ENCODE measurements around the gene KDM2B.

The KDM2B gene

DNA sequence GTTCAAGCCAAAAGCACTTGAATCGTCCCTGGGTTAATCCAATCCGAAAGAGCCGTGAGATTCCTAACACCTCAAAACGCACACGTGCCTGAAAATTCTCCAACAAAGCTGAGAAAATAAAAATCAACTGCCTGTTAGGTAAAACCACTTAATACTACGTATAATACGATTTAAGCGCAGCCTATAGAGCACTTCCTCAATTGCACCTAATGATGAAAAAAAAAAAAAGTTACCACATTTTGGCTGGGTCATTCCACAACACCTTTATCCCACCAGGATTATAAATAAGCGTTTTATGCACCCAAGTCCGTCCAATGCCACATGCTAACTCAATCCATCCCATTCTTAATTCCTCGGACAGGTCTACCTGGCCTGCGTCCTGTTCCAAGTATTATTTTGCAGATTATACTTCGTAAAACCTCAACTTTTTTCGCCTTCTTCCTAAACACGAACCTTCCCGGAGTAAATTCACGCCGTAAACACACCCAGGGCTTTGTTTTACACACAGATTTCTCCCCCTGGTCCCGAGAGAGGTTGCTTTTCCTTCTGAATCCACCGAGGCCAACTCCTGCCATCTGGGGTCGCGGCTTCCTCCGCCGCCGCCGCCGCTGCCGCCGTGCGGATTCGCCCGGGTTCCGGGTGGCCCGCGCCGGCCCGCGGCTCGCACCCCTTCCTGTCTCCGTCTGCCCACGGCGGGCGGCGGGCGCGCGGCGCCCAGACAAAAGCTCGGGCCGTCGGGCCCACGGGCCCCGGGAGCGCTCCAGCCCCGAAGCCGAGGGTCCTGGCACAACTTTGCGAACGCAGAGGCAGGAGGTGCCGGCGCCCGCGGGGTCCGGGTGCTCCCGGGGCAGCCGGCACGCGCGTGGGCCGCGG, 114.7 kb downstream of the KDM2B start:
- no peak; the same call in none of the 2 replicates for TF ChIP-seq ZFX (IDR thresholded peaks at IDR 0.05)
- TF ChIP-seq, protein P1, sequence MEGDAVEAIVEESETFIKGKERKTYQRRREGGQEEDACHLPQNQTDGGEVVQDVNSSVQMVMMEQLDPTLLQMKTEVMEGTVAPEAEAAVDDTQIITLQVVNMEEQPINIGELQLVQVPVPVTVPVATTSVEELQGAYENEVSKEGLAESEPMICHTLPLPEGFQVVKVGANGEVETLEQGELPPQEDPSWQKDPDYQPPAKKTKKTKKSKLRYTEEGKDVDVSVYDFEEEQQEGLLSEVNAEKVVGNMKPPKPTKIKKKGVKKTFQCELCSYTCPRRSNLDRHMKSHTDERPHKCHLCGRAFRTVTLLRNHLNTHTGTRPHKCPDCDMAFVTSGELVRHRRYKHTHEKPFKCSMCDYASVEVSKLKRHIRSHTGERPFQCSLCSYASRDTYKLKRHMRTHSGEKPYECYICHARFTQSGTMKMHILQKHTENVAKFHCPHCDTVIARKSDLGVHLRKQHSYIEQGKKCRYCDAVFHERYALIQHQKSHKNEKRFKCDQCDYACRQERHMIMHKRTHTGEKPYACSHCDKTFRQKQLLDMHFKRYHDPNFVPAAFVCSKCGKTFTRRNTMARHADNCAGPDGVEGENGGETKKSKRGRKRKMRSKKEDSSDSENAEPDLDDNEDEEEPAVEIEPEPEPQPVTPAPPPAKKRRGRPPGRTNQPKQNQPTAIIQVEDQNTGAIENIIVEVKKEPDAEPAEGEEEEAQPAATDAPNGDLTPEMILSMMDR (conservative IDR thresholded peaks at IDR 0.05) = no peak
- H3K27ac ChIP-seq = peak overlapping the region; percentile 82

DNA sequence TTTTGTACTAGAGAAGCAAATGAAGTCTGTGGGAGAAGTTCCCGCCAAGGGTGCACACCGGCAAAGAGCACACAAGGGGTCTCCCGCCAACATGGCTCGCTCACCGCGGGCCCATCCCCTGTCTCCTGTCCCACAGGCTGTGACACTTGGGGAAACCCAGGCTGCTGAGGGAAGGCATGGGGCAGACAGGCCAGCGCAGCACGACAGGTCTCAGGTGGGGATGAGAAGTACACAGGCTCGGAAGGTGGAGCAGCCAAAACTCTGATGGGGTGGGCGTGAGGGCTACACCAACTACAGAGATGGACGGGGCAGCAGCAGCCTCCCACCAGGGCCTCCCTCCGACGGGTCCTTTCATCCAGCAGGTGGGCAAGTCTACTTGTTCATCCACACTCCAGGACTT, 116.5 kb downstream of the KDM2B start:
- no peak overlapping the region for H3K27ac ChIP-seq
- TF ChIP-seq, protein P1 (conservative IDR thresholded peaks at IDR 0.05) = no peak
- TF ChIP-seq ZFX (IDR thresholded peaks at IDR 0.05) = no peak

DNA sequence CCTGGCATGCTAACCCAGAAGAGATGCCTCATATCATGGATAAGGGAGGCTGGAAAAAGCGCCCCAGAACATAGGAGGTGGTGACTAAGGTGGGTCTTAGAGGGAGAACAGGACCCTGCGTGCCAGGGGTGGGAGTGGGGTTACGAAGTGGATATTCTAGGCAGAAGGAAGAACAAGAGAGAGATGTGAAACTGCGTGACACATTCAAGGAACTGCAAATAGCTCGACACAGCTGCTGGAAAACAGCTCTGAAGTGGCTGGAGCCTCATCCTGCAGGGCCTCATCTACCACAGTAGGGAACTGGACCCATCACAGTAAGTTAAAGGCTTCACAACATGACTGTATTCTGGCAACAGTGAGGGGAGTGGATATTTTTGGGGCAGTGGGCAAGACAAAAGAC, 119.8 kb downstream of the KDM2B start:
- TF ChIP-seq ZFX (IDR thresholded peaks at IDR 0.05) = no peak
- TF ChIP-seq, protein P1 (conservative IDR thresholded peaks at IDR 0.05) = no peak
- H3K27ac ChIP-seq = no peak overlapping the region

DNA sequence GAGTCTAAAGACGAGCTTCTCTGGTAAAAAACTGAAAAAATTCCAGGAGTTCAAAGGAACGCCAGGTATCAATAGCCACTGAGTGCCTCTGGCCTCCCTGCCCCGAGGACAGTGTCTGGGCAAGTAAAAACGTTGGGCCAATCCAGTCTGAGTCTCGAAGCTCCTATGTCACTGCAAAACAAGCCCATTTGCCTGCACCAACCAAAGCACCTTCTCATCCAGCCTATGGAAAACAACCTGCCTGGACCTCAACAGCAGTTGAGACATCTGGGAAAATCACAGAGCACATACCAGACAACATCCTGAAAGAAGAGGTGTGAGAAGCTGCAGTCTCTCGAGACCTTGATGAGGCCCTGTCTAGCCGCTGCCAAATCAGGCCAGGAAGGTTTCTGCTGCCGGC, 124.3 kb downstream of the KDM2B start:
- H3K27ac ChIP-seq = no peak overlapping the region
- TF ChIP-seq, protein P1 (conservative IDR thresholded peaks at IDR 0.05) = no peak
- no peak for TF ChIP-seq ZFX (IDR thresholded peaks at IDR 0.05)

DNA sequence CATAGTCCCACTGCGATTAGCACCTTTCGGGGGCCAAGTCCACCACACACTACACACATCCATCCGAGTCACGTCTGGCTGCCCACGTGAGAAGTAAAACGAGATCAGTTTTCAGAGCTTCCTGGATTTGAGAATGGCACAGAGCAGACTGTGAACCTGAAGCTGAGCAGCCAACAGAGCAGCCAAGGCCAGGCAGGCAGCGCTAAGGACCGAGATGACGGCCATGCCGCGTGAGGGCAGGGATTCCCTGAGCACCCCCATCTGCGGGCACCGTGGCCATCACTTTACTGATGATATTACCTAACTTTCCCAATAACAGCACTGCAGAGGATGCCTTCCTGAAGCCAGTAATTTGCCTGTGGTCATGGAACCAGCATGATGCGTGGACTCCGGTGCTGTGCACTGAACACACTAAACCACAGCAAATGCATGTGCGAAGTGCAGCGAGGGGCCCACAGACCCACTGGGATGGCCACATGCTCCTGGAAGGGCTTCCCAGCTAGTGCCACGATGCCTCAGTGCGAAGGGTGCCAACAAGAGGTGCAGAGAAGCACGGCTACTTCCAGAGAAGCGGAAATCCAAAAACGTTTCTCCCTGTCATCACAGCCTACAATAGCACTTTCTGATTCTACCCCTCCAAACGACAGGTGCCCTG, 124.9 kb downstream of the KDM2B start:
- H3K27ac ChIP-seq = no peak overlapping the region
- no peak for TF ChIP-seq ZFX (IDR thresholded peaks at IDR 0.05)
- TF ChIP-seq, protein P1 (conservative IDR thresholded peaks at IDR 0.05) = no peak

DNA sequence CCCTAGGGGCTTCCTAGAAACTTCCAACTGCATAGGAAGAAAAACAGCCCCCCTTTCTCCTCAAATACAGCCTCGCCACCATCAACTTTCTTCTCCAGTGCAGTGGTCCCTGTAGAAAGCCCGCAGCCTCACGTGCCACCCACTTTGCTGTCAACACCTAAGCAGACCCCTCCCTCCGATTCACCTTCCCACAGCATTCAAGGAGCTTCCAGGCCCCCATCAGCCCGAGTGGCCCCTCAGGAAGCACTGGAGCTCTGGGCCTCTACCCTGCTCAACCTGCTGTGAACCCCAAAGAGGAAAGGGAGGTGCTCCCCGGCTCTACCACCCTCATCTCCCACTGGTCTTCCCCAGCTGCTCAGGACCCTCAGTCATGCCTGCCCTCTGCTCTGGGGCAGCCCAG, 125.9 kb downstream of the KDM2B start:
- H3K27ac ChIP-seq = no peak overlapping the region
- TF ChIP-seq, protein P1 (conservative IDR thresholded peaks at IDR 0.05) = no peak
- no peak for TF ChIP-seq ZFX (IDR thresholded peaks at IDR 0.05)

DNA sequence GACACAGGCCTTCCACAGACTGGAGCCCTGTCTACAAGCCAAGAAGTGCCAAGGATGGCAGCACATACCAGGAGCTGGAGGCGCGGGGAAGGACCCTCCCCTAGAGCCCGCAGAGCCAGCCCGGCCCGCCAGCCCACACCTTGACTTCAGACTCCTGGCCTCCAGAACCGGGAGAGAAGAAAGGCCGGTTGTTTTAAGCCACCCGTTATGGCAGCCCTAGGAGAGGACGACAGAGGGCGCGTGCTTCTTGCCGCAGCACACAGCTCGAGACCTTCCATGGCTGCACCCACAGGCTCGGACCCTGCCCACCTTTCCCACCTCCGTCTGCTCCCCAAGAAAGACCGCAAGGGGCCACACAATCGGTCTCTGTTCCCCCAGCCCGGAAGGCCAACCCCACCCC, 127.2 kb downstream of the KDM2B start:
- H3K27ac ChIP-seq = no peak overlapping the region
- TF ChIP-seq, protein P1 (conservative IDR thresholded peaks at IDR 0.05) = no peak
- no peak for TF ChIP-seq ZFX (IDR thresholded peaks at IDR 0.05)
